ENCODE measurements around the gene ATP13A4.

DNA sequence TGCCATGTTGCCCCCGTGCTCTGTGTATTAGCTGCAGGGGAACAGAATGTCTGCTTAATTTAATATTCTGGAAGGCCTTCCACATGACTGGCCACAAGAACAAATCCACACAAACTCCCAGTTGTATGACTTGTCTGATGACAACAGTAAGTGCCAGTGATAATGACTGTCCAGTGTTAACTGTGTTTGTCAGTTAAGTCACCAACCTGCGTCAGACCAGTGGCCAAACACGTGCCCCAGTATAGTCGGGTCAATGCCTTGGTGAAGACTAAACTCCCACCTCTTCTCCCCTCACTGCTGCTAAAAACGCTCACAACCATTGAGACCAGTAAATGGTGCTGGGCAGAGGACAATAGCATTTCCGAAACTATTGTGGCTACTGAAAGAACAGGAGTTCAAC, 166.3 kb downstream of the ATP13A4 start:
- TF ChIP-seq CTCF (IDR thresholded peaks at IDR 0.05) (no peak), POLR2A (IDR thresholded peaks at IDR 0.05) (no peak), POLR2AphosphoS5 (IDR thresholded peaks at IDR 0.05; ENCODE audit: insufficient read depth in 1 of 2, low read depth in 1 of 2) (no peak)

All from vagina (tissue), 2 donors.